Gastroesophageal sphincter (tissue), 4 donors: Measurements from ENCODE around the gene ADAT3. TPM values are rescaled to one million over a fixed set of nuclear protein-coding genes. Genes with fewer than 3 reads are reported as not detected.
A peak's percentile ranks its signal among the peaks of the same experiment; 100 is the strongest.
"Not testable (repeated sequence)": the region's sequence is repeated elsewhere in the genome, so short reads cannot be mapped to it uniquely, and the experiment has no call there.

Experiments
- ATAC-seq: fragments of 150-250 bp; one replicate; pipeline ENCODE4 v1.9.1; 2016; ENCODE audit warnings: mild to moderate bottlenecking, moderate library complexity
- H3K27ac ChIP-seq, 4 donors: fragments of 200-600 bp; sonication (generic) in 3 of 4; 1 replicate in 3 of 4; 2 replicates in 1 of 4; pipeline ENCODE4 v1.5.1; 2016 to 2019
- H3K27me3 ChIP-seq: fragments of 200-600 bp; sonication (generic); one replicate; pipeline ENCODE4 v1.5.1; 2019
- H3K36me3 ChIP-seq, 2 donors: fragments of 200-600 bp; sonication (generic); one replicate each; pipeline ENCODE4 v1.5.1; 2019; ENCODE audit warnings: control low read depth in 1 of 2
- H3K4me1 ChIP-seq, 3 donors: fragments of 200-600 bp; sonication (generic); 1 replicate in 2 of 3; 2 replicates in 1 of 3; pipeline ENCODE4 v1.5.1; 2016 to 2019; ENCODE audit warnings: control low read depth in 2 of 3
- H3K4me3 ChIP-seq, 2 donors: fragments of 200-600 bp; sonication (generic); one replicate each; pipeline ENCODE4 v1.5.1; 2019; ENCODE audit warnings: mild to moderate bottlenecking in 1 of 2, moderate library complexity in 1 of 2
- H3K9me3 ChIP-seq, 3 donors: fragments of 200-600 bp; sonication (generic); one replicate each; pipeline ENCODE4 v1.5.1; 2017 to 2019; ENCODE audit warnings: control low read depth in 2 of 3
- EP300 ChIP-seq: sonication (generic); formaldehyde crosslinking; IDR thresholded peaks from one replicate; pipeline ENCODE4 v1.6.1; 2017; ENCODE audit warnings: antibody characterized with exemption, mild to moderate bottlenecking
- POLR2A ChIP-seq, 2 donors: fragments of 450-650 bp; IDR thresholded peaks; one replicate each; pipeline ENCODE4 v1.6.1; 2017; ENCODE audit warnings: antibody characterized with exemption in 2 of 2, mild to moderate bottlenecking in 2 of 2, moderate library complexity in 1 of 2
- POLR2AphosphoS5 ChIP-seq: sonication (generic); formaldehyde crosslinking; IDR thresholded peaks from one replicate; pipeline ENCODE4 v1.6.1; 2017; ENCODE audit warnings: antibody characterized with exemption
- WGBS, 2 donors: methylation state at CpG; one replicate each; pipeline ENCODE4 v1.1.5; 2018; ENCODE audit warnings: low coverage in 1 of 2; 5-methylcytosine and 5-hydroxymethylcytosine counted together
- total RNA-seq, 4 donors: library from RNA; depleted of rRNA; stranded (reverse); fragments of >200 nt; gene quantifications; one replicate each; pipeline ENCODE4 v1.1.0, GENCODE V29; 2016
- TF ChIP-seq, protein P1 (sequence below), 4 experiments: fragments of 200-600 bp in 2 of 4; fragments of 450-650 bp in 2 of 4; sonication (generic) in 1 of 4; IDR thresholded peaks; one replicate each; pipeline ENCODE4 v1.5.1; 2017 to 2019; ENCODE audit warnings: antibody characterized with exemption in 4 of 4, mild to moderate bottlenecking in 2 of 4, moderate library complexity in 2 of 4

ADAT3 gene
- total RNA-seq, 4 donors from 2014 or later, result 0.47 to 4.2 (median 2.3) TPM

DNA sequence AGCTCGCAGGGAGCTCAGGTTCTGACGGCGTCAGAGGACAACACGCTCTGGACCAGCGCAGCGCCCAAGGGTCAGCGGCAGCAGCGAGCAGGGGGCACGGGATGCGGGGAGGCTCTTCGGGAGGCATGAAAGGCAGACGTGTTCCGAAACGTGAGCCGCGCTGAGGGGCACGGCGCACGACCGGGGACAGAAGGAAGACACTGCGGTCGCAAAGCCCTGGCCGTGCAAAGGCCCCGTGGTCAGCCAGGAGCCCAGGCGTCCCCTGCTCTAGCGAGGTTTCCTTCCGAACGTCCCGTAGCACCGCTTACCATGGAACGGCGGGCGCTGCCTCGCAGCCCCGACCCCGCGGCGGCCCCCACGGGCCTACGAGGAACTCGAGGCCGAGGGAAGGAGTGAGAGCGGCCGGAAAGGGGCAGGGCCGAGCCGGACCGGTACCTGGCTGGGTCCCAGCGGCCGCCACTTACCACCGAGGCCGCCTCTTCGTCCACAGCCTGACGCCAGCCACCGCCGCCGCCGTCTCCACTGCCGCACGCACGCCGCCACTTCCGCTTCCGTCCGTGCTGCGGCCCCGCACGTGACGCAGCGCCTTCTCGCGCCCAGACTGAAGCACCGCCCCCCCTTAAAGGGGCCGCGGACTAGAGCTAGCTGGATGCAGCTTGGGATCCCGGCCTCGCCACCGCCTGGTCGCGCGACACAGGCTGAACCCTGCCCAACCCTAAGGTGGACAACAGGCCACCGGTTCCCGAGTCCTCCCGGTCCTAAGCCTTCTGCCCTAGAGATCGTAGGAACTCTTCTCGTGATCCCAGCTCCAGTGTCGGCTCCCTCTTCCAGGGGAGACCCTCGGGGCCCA, 29.3 kb upstream of the ADAT3 start:
- 0% methylated on average over 7 of the region's 87 CpGs; no CpG with 5 or more reads in 1 of the 2 donors for WGBS, 2 donors

DNA sequence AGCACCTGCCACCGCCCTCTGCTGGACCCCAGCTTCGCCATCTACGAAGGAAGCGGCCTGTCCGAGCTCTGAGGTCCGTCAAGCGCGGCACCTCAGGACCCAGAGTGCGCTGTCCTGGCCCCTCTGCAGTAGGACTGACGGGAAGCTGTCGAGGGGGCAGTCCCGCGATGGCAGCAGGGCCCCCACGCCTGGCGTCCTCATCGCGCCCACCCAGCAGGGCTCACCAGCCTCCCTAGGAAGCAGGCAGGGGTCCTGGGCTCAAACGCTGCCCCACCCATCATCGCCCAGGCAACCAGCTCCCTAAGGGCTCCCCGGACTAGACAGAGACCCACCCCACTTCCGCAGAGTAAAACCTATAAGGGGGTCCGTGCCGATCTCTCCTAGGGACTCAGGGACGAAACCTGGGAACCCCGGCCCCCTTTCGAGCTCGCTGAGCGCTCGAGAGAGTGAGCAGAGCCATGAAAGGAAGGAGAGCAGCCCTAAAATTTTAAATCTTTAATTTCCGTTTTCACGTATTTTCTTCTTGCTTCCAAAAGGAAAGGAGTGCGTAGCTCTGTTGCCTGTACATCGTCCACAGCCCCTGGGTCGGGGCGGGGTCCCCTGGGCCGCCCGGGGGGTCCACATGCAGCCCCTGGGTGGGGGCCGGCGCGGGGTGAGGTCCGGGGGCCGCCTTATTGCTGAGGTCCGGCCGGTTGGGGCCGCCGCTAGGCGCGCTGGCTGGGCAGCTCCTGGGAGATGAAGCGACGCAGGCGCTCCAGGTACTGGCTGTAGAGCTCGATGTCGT, 28.5 kb upstream of the ADAT3 start:
- peaks cover 0 to 70% (median 26%) of the 10 kb centered on the region in 3 donors for H3K4me1 ChIP-seq
- peak; percentile 12 for ATAC-seq
- 40 to 57% methylated on average over 2 to 4 of the region's 53 CpGs for WGBS, 2 donors

More for the DNA sequence above, 29.3 kb upstream of the ADAT3 start:
- H3K4me3 ChIP-seq, result peak overlapping the region; percentile 73 to 75
- H3K4me1 ChIP-seq, result peaks cover 0 to 70% (median 24%) of the 10 kb centered on the region in 3 donors
- TF ChIP-seq POLR2AphosphoS5 (peak; percentile 98), EP300 (no peak), POLR2A (IDR thresholded peaks at IDR 0.05) (peak; percentile 93 to 94)
- TF ChIP-seq, protein P1, sequence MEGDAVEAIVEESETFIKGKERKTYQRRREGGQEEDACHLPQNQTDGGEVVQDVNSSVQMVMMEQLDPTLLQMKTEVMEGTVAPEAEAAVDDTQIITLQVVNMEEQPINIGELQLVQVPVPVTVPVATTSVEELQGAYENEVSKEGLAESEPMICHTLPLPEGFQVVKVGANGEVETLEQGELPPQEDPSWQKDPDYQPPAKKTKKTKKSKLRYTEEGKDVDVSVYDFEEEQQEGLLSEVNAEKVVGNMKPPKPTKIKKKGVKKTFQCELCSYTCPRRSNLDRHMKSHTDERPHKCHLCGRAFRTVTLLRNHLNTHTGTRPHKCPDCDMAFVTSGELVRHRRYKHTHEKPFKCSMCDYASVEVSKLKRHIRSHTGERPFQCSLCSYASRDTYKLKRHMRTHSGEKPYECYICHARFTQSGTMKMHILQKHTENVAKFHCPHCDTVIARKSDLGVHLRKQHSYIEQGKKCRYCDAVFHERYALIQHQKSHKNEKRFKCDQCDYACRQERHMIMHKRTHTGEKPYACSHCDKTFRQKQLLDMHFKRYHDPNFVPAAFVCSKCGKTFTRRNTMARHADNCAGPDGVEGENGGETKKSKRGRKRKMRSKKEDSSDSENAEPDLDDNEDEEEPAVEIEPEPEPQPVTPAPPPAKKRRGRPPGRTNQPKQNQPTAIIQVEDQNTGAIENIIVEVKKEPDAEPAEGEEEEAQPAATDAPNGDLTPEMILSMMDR (IDR thresholded peaks at IDR 0.05), result peak in 1 of 4 experiments; percentile 24
- ATAC-seq, result peak; percentile 96
- peak overlapping the region; percentile 84 to 97 (median 94) for H3K27ac ChIP-seq
- peaks cover 0 to 28% of the 10 kb centered on the region in 2 donors for H3K36me3 ChIP-seq
- H3K27me3 ChIP-seq, result no peaks in the 10 kb centered on the region
- no peaks in the 10 kb centered on the region for H3K9me3 ChIP-seq

DNA sequence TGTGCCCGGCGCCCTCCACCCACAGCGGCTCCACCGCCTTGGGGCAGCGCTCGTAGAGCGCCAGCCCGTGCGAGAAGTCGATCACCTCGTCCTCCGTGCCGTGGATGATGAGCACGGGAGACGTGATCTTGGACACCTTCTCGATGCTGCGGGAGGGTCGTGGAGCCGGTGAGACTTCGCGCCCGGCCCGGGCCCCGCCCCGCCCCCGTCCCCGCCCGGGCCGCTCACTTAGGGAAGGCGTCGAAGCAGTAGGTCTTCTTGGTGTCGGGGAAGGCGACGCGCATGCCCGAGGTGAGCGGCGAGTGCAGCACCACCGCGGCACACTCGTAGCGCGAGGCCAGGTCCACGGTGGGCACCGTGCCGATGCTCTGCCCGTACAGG, 27.9 kb upstream of the ADAT3 start:
- not testable (repeated sequence) for ATAC-seq, H3K27me3 ChIP-seq, H3K9me3 ChIP-seq
- Histone ChIP-seq H3K27ac (peak overlapping the region in 1 of 4 donors; percentile 97), H3K36me3 (peaks cover 0 to 21% of the 10 kb centered on the region in 2 donors), H3K4me1 (peaks cover 0 to 70% (median 32%) of the 10 kb centered on the region in 3 donors), H3K4me3 (peak overlapping the region in 1 of 2 donors; percentile 75)
- no CpG with 5 or more reads among the region's 47 CpGs for WGBS, 2 donors

More for the DNA sequence above, 28.5 kb upstream of the ADAT3 start:
- Histone ChIP-seq H3K4me3 (peak overlapping the region; percentile 73 to 75), H3K36me3 (peaks cover 0 to 22% of the 10 kb centered on the region in 2 donors), H3K27ac (peak overlapping the region; percentile 37 to 97 (median 94))
- not testable (repeated sequence) for H3K9me3 ChIP-seq, H3K27me3 ChIP-seq

DNA sequence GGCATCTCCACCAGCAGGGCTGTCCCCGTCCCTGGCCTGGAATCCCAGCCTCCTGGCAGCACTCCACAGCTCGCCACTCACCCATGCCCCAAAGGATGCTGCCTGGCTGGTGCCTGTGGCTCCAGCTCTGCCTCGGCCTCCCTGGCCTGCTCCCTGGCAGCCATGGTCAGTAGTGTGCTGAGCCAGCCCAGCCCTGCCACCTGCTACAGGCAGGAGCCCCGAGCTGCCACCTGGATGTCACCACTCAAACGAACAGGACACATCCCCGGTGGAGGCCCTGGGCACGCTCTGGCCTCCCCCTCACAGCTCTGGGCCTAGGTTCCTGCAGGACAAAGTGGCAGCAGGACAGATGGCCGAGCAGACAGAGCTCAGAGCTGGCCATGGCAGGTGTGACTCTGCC, 26.6 kb upstream of the ADAT3 start:
- peaks cover 0 to 70% (median 34%) of the 10 kb centered on the region in 3 donors for H3K4me1 ChIP-seq
- not testable (repeated sequence) for H3K27ac ChIP-seq, H3K27me3 ChIP-seq, H3K4me3 ChIP-seq, H3K9me3 ChIP-seq, ATAC-seq
- no CpG with 5 or more reads among the region's 8 CpGs for WGBS, 2 donors
- peaks cover 0 to 21% of the 10 kb centered on the region in 2 donors for H3K36me3 ChIP-seq

DNA sequence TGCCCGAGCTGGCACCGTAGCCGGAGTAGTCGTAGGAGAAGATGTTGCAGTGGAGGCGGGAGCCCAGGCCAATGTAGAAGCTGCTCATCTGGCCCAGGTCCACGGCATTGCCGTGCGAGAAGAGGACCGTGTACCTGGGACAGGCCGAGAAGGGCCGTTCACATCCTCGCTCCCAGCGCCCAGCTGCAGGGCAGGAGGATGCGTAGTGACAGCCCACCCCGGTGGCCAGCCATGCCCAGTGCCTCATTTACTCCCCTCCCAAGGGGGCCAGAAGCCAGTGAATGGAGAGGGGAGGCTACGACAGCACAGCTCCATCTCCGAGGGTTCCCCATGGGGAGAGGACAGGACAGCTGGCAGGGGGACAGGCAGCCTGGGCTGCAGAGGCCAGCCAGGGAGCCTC, 25.2 kb upstream of the ADAT3 start:
- peak overlapping the region in 1 of 4 donors; percentile 87 for H3K27ac ChIP-seq
- H3K9me3 ChIP-seq, H3K4me3 ChIP-seq, H3K27me3 ChIP-seq, ATAC-seq: not testable (repeated sequence)
- WGBS, 2 donors, result 60% methylated on average over 3 of the region's 17 CpGs; no CpG with 5 or more reads in 1 of the 2 donors
- H3K36me3 ChIP-seq, result peaks cover 0 to 21% of the 10 kb centered on the region in 2 donors
- H3K4me1 ChIP-seq, result peaks cover 4 to 68% (median 34%) of the 10 kb centered on the region in 3 donors

DNA sequence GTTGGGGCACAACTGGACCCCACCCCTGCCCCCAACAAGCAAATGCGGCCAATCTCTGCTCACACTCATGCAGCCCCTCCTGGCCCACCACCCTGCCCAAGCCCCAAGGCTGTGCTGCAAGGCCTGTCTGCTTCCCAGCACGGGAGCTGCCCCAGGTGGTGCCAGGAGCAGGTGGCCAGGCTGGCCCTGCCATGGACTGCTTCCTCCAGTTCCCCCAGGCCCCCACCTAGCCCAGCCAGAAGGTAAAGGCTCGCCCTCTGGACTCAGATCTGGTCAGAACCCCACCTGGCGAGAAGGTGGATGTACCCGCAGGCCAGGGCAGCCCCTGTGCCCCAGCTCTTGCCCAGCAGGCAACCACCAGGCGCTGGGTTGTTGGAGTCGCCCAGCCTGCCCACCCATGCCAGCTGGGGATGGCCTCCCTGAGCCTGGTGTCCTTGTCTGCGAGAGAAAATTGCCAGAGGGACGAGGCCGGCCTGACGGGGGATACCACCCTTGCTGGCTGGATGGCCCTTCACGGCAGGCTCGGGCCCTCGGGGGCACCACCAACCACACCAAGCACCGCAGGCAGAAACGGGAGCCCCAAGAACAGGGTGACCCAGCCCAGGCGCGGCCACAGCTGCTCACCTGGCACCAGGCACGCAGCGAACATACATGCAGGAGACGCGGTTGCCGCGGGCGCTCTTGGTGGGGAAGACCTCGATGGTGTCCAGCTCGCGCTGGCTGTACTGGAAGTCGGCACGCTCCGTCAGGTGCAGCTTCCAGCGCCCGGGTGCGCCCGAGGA, 24.4 kb upstream of the ADAT3 start:
- peak overlapping the region in 3 of 4 donors; percentile 10 to 89 (median 87) for H3K27ac ChIP-seq
- no peak for ATAC-seq
- H3K4me1 ChIP-seq, result peaks cover 4 to 66% (median 34%) of the 10 kb centered on the region in 3 donors
- no peaks in the 10 kb centered on the region for H3K9me3 ChIP-seq
- peak overlapping the region in 1 of 2 donors; percentile 29 for H3K4me3 ChIP-seq
- H3K36me3 ChIP-seq, result peaks cover 0 to 21% of the 10 kb centered on the region in 2 donors
- no peaks in the 10 kb centered on the region for H3K27me3 ChIP-seq
- TF ChIP-seq POLR2AphosphoS5 (no peak), POLR2A (IDR thresholded peaks at IDR 0.05) (no peak), EP300 (no peak)
- TF ChIP-seq, protein P1 (IDR thresholded peaks at IDR 0.05), result no peak
- WGBS, 2 donors, result no CpG with 5 or more reads among the region's 35 CpGs

DNA sequence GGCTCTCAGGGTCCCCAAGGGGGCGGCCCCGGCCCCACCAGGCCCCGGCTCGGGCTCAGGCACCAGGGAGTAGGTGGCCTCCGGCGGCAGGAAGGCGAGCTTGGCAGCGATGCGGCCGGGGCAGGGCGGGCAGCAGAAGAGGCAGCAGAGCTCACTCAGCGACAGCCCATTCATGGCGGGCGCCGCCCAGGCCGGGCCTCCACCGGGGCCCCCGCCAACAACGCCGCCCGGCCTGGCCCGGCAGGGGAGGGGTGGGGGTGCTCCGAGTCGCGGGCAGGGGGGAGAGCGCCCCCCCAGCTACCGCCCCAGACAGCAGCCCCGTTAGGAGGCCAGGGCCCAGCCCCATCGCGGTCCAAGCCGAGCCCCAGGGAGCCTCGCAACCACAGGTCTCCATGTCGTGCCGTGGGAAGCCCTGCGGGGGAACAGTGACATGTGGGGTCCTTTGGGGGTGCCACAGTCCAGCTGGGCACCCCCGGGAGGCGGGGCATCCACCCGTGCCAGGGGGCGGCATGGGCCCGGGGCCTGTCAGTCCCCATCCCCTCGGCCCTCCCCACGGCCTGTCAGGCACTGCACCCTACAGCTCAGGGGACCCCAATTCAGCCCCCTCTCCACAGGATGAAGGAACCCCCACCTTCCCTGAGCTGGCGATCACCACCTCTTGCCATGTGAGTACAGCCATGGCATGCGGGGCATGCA, 23.7 kb upstream of the ADAT3 start:
- Histone ChIP-seq H3K4me3 (peak overlapping the region in 1 of 2 donors; percentile 29), H3K4me1 (peaks cover 4 to 64% (median 31%) of the 10 kb centered on the region in 3 donors), H3K36me3 (peaks cover 0 to 21% of the 10 kb centered on the region in 2 donors), H3K27ac (peak overlapping the region in 3 of 4 donors; percentile 87 to 92 (median 89))
- not testable (repeated sequence) for ATAC-seq, H3K27me3 ChIP-seq, H3K9me3 ChIP-seq
- no CpG with 5 or more reads among the region's 44 CpGs for WGBS, 2 donors
